SK-N-SH (cell line): Measurements from ENCODE around the gene LONRF3. TPM values are rescaled to one million over a fixed set of nuclear protein-coding genes. Genes with fewer than 3 reads are reported as not detected.

Experiments used
- CTCF ChIA-PET: fragments of 300-600, 350-600 bp; formaldehyde crosslinking; extraction: SDS; loops from one replicate; lab custom pipeline; 2021; lab: Yijun Ruan, JAX
- POLR2A ChIA-PET: fragments of 350-600 bp; sonication (Branson Sonifier 250); formaldehyde crosslinking; extraction: SDS; loops from one replicate; lab custom pipeline; 2020; ENCODE audit warnings: antibody characterized with exemption, inconsistent platforms; lab: Yijun Ruan, JAX
- DNase-seq: peaks from one replicate; pipeline ENCODE4 v3.0.0; 2012
- H2AFZ ChIP-seq: fragments of 200-600 bp; sonication (generic); 2 replicates; pipeline ENCODE4 v1.8.1; 2016; ENCODE audit warnings: antibody characterized with exemption, mild to moderate bottlenecking, low read depth
- H3F3A ChIP-seq: fragments of 200-600 bp; sonication (generic); replicated peaks from 2 replicates; pipeline ENCODE3; 2016; ENCODE audit warnings: antibody characterized with exemption, mild to moderate bottlenecking; ENCODE audit not compliant: insufficient read depth
- H3K27ac ChIP-seq, 2 experiments: fragments of 200-500 bp in 1 of 2; fragments of 200-600 bp in 1 of 2; sonication (Bioruptor generic) in 1 of 2; sonication (generic), shearing (Covaris generic) in 1 of 2; 2 replicates each; pipeline versions ENCODE4 v1.5.1 to v1.6.1; 2014 to 2016; ENCODE audit warnings: low read depth in 2 of 2, inconsistent platforms in 1 of 2, low read length in 1 of 2, mild to moderate bottlenecking in 1 of 2, mixed read lengths in 1 of 2
- H3K27me3 ChIP-seq: fragments of 200-600 bp; sonication (generic), shearing (Covaris generic); 2 replicates; pipeline ENCODE4 v1.6.1; 2016; ENCODE audit warnings: mixed run types; ENCODE audit not compliant: insufficient read depth
- H3K36me3 ChIP-seq, 2 experiments: fragments of 200-500 bp in 1 of 2; fragments of 200-600 bp in 1 of 2; sonication (Bioruptor generic) in 1 of 2; sonication (generic) in 1 of 2; replicated peaks in 1 of 2; 2 replicates each; pipeline versions ENCODE3 to v1.5.1; 2014 to 2016; ENCODE audit warnings: low read length in 1 of 2, mild to moderate bottlenecking in 1 of 2; ENCODE audit not compliant: insufficient read depth in 2 of 2, control insufficient read depth in 1 of 2
- H3K4me1 ChIP-seq, 2 experiments: fragments of 200-500 bp in 1 of 2; fragments of 200-600 bp in 1 of 2; sonication (Bioruptor generic) in 1 of 2; sonication (generic), shearing (Covaris generic) in 1 of 2; 2 replicates each; pipeline versions ENCODE4 v1.5.1 to v1.6.1; 2014 to 2016; ENCODE audit warnings: low read depth in 1 of 2, low read length in 1 of 2, mixed run types in 1 of 2; ENCODE audit not compliant: insufficient read depth in 2 of 2, control insufficient read depth in 1 of 2
- H3K4me2 ChIP-seq: fragments of 200-600 bp; sonication (generic), shearing (Covaris generic); 2 replicates; pipeline ENCODE4 v1.6.1; 2017; ENCODE audit warnings: mixed run types
- H3K4me3 ChIP-seq, 2 experiments: fragments of 200-500 bp in 1 of 2; fragments of 200-600 bp in 1 of 2; sonication (Bioruptor generic) in 1 of 2; sonication (generic), shearing (Covaris generic) in 1 of 2; 2 replicates each; pipeline versions ENCODE4 v1.5.1 to v1.8.1; 2014 to 2016; ENCODE audit warnings: low read depth in 2 of 2, inconsistent platforms in 1 of 2, low read length in 1 of 2, mild to moderate bottlenecking in 1 of 2, mixed read lengths in 1 of 2, moderate library complexity in 1 of 2
- H3K79me2 ChIP-seq: fragments of 200-600 bp; sonication (generic); 2 replicates; pipeline ENCODE4 v1.8.1; 2017; ENCODE audit warnings: mild to moderate bottlenecking; ENCODE audit not compliant: insufficient read depth
- H3K9ac ChIP-seq: fragments of 200-600 bp; sonication (generic); 2 replicates; pipeline ENCODE4 v1.6.1; 2017; ENCODE audit warnings: mixed run types
- H3K9me2 ChIP-seq: fragments of 200-600 bp; sonication (generic); 2 replicates; pipeline ENCODE4 v1.6.1; 2017; ENCODE audit warnings: mixed run types
- H3K9me3 ChIP-seq: fragments of 200-600 bp; sonication (generic); 2 replicates; pipeline ENCODE4 v1.6.1; 2017; ENCODE audit warnings: mixed run types, mild to moderate bottlenecking, moderate library complexity
- H4K20me1 ChIP-seq: fragments of 200-600 bp; sonication (generic); 2 replicates; pipeline ENCODE4 v1.6.1; 2017; ENCODE audit warnings: mild to moderate bottlenecking, mixed run types; ENCODE audit not compliant: insufficient read depth
- CHD2 ChIP-seq: fragments of 150-350 bp; IDR thresholded peaks from 2 replicates; pipeline ENCODE4 v1.6.1; 2018; ENCODE audit warnings: low read length; ENCODE audit not compliant: partially characterized antibody
- ELF1 ChIP-seq: IDR thresholded peaks from 2 replicates; pipeline ENCODE4 v1.4.0; 2012
- FOXM1 ChIP-seq: IDR thresholded peaks from 2 replicates; pipeline ENCODE4 v1.4.0; 2012; ENCODE audit warnings: low read depth, mild to moderate bottlenecking
- JUND ChIP-seq: IDR thresholded peaks from 2 replicates; pipeline ENCODE4 v1.4.0; 2012
- RAD21 ChIP-seq: IDR thresholded peaks from 2 replicates; pipeline ENCODE4 v1.6.1; 2012; ENCODE audit warnings: mild to moderate bottlenecking, low read length
- RCOR1 ChIP-seq: fragments of 150-350 bp; IDR thresholded peaks from 2 replicates; pipeline ENCODE4 v1.6.1; 2017; ENCODE audit warnings: antibody characterized with exemption, low read length
- RXRA ChIP-seq: IDR thresholded peaks from 2 replicates; pipeline ENCODE4 v1.4.0; 2012; ENCODE audit warnings: low read depth, mild to moderate bottlenecking, borderline replicate concordance
- SIN3A ChIP-seq: IDR thresholded peaks from 2 replicates; pipeline ENCODE4 v1.6.1; 2012; ENCODE audit warnings: low read depth, mild to moderate bottlenecking, low read length, moderate library complexity, borderline replicate concordance
- SMC3 ChIP-seq: IDR thresholded peaks from 2 replicates; pipeline ENCODE4 v1.6.1; 2012; ENCODE audit warnings: low read depth, low read length, improper control_type of control experiment
- TAF1 ChIP-seq: IDR thresholded peaks from 2 replicates; pipeline ENCODE4 v1.6.1; 2012; ENCODE audit warnings: low read depth, mild to moderate bottlenecking, low read length, moderate library complexity, borderline replicate concordance
- TEAD4 ChIP-seq: IDR thresholded peaks from 2 replicates; pipeline ENCODE4 v1.4.0; 2012; ENCODE audit warnings: mild to moderate bottlenecking, borderline replicate concordance; ENCODE audit not compliant: insufficient read depth
- WGBS: methylation state at CpG from one replicate; pipeline ENCODE4 v1.1.6; 2017; ENCODE audit warnings: low lambda C conversion rate; 5-methylcytosine and 5-hydroxymethylcytosine counted together
- polyA plus RNA-seq, 3 experiments: library from polyadenylated mRNA; depleted of rRNA; stranded (reverse); fragments of >200 nt; gene quantifications; 2 replicates each; pipeline ENCODE4 v1.2.3, GENCODE V29; 2012
- TF ChIP-seq, protein P1 (sequence below): fragments of 200-600 bp; sonication (generic); IDR thresholded peaks from 2 replicates; pipeline ENCODE4 v1.6.1; 2017; ENCODE audit warnings: antibody characterized with exemption, mild to moderate bottlenecking, moderate library complexity
- TF ChIP-seq, protein P2 (sequence below): fragments of 150-350 bp; IDR thresholded peaks from 2 replicates; pipeline ENCODE4 v1.6.1; 2016; ENCODE audit warnings: mild to moderate bottlenecking, low read depth, low read length
- TF ChIP-seq, protein P3 (sequence below): IDR thresholded peaks from 2 replicates; pipeline ENCODE4; 2012
- TF ChIP-seq, protein P4 (sequence below): fragments of 150-350 bp; IDR thresholded peaks from 2 replicates; pipeline ENCODE4 v1.6.1; 2017; ENCODE audit warnings: antibody characterized with exemption, low read length, low read depth, borderline replicate concordance

LONRF3 gene
- polyA plus RNA-seq, 1 of the 3 experiments (the other 2 are of a cell fraction): 0.07 TPM

DNA sequence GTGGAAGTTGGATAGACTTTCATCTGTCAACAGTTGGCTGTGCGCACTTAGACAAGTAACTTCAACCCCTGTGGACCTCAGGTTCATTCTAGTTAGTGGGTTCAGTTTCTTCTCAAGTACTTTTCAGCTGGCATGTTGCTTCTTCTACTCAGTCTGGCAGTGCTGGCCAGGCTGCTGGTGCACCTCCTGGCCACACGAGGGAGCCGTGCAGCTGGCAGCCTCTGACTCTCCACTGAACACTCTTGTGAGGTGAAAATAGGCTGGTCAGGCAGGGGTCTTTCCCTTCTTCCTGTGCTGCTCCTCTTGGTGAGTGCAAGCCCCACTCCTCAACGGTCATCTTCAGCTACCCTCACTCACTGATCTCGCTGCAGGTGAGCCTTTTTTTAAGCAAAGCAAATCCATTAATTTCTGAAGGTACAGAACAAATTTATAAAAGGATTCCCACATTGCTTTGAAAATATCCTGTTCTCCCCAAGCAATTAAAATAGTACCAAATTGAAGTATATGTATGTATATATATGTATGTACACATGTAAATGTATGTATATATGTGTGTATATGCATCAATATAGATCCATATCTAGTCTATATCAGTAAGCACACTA lies 30.6 kb downstream of the LONRF3 start:
- no peak overlapping the region for H3K9ac ChIP-seq
- H3K4me2 ChIP-seq: no peak overlapping the region
- H3K4me1 ChIP-seq: no peaks in the 10 kb centered on the region
- H3K79me2 ChIP-seq: no peaks in the 10 kb centered on the region
- CTCF ChIA-PET: interaction anchor here (0.5 to 2.1 kb wide), 18 partner anchors 9 to 188 kb away, joined by 3 to 23 read pairs (median 4); no protein-coding TSS in a partner anchor
- TF ChIP-seq, protein P1, sequence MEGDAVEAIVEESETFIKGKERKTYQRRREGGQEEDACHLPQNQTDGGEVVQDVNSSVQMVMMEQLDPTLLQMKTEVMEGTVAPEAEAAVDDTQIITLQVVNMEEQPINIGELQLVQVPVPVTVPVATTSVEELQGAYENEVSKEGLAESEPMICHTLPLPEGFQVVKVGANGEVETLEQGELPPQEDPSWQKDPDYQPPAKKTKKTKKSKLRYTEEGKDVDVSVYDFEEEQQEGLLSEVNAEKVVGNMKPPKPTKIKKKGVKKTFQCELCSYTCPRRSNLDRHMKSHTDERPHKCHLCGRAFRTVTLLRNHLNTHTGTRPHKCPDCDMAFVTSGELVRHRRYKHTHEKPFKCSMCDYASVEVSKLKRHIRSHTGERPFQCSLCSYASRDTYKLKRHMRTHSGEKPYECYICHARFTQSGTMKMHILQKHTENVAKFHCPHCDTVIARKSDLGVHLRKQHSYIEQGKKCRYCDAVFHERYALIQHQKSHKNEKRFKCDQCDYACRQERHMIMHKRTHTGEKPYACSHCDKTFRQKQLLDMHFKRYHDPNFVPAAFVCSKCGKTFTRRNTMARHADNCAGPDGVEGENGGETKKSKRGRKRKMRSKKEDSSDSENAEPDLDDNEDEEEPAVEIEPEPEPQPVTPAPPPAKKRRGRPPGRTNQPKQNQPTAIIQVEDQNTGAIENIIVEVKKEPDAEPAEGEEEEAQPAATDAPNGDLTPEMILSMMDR: peak; percentile 92
- TF ChIP-seq, protein P2, sequence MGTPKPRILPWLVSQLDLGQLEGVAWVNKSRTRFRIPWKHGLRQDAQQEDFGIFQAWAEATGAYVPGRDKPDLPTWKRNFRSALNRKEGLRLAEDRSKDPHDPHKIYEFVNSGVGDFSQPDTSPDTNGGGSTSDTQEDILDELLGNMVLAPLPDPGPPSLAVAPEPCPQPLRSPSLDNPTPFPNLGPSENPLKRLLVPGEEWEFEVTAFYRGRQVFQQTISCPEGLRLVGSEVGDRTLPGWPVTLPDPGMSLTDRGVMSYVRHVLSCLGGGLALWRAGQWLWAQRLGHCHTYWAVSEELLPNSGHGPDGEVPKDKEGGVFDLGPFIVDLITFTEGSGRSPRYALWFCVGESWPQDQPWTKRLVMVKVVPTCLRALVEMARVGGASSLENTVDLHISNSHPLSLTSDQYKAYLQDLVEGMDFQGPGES: no peak
- TF ChIP-seq TEAD4 (no peak), SMC3 (peak; percentile 77), RAD21 (peak; percentile 62)
- TF ChIP-seq, protein P3, sequence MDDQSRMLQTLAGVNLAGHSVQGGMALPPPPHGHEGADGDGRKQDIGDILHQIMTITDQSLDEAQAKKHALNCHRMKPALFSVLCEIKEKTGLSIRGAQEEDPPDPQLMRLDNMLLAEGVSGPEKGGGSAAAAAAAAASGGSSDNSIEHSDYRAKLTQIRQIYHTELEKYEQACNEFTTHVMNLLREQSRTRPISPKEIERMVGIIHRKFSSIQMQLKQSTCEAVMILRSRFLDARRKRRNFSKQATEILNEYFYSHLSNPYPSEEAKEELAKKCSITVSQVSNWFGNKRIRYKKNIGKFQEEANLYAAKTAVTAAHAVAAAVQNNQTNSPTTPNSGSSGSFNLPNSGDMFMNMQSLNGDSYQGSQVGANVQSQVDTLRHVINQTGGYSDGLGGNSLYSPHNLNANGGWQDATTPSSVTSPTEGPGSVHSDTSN: no peak
- no peak overlapping the region for H3K27ac ChIP-seq
- no peaks in the 10 kb centered on the region for H3K36me3 ChIP-seq
- peaks cover 25% of the 10 kb centered on the region; the same call in 1 of the 2 replicates for H3K27me3 ChIP-seq
- DNase-seq: peak; percentile 59
- no peaks in the 10 kb centered on the region for H3K9me2 ChIP-seq
- H3K4me3 ChIP-seq: no peak overlapping the region; a peak in 1 of 4 replicates
- H3F3A ChIP-seq: no peaks in the 10 kb centered on the region
- no peak overlapping the region for H2AFZ ChIP-seq
- 2% methylated on average over 5 of the region's 5 CpGs for WGBS
- POLR2A ChIA-PET: no interaction called here
- no peaks in the 10 kb centered on the region for H3K9me3 ChIP-seq
- no peaks in the 10 kb centered on the region for H4K20me1 ChIP-seq

DNA sequence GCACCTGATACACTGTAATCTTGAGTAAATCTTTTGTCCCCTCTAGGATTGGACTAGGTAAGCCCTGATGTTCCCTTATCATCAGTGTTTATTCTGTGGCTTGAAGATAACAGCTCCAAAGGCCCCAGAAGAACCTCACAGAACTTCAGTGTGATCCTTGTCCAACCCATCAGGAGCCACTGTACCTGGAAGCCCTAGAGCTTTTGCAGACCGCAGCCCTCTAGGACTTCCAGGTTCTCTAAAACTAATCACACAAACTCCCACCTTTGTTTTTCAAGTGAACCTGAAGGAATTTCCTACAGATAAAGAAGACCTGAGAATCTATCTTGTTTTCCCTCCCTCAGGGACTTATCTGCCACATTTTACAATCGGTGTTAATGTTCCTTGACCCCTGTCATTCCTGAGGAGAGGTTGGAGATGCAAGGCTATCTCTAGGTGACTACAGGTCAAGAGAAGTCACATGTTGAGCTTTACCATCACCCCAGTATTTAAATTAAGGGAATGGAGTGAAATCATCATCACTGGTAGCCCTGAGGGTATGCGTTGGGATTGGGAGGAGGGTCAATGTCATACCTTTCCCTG lies 32.9 kb downstream of the LONRF3 start:
- Histone ChIP-seq H4K20me1 (no peaks in the 10 kb centered on the region), H3K27me3 (peaks cover 10% of the 10 kb centered on the region; the same call in 1 of the 2 replicates), H2AFZ (no peak overlapping the region), H3K36me3 (no peaks in the 10 kb centered on the region), H3F3A (no peaks in the 10 kb centered on the region), H3K79me2 (no peaks in the 10 kb centered on the region), H3K4me3 (no peak overlapping the region), H3K9me2 (no peaks in the 10 kb centered on the region), H3K4me2 (no peak overlapping the region), H3K4me1 (no peaks in the 10 kb centered on the region), H3K9me3 (no peaks in the 10 kb centered on the region), H3K9ac (no peak overlapping the region), H3K27ac (no peak overlapping the region)
- 61% methylated on average over 3 of the region's 3 CpGs for WGBS
- POLR2A ChIA-PET: no interaction called here
- CTCF ChIA-PET: interaction anchor here (0.7 to 3.4 kb wide), 2 partner anchors 16 to 160 kb away, joined by 5 to 11 read pairs; no protein-coding TSS in a partner anchor
- DNase-seq: no peak
- TF ChIP-seq SMC3 (no peak), TAF1 (no peak), ELF1 (no peak), JUND (no peak), FOXM1 (no peak), RXRA (no peak), RCOR1 (no peak), CHD2 (no peak), SIN3A (no peak)
- TF ChIP-seq, protein P3: no peak
- TF ChIP-seq, protein P4, sequence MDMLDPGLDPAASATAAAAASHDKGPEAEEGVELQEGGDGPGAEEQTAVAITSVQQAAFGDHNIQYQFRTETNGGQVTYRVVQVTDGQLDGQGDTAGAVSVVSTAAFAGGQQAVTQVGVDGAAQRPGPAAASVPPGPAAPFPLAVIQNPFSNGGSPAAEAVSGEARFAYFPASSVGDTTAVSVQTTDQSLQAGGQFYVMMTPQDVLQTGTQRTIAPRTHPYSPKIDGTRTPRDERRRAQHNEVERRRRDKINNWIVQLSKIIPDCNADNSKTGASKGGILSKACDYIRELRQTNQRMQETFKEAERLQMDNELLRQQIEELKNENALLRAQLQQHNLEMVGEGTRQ: no peak
- TF ChIP-seq, protein P1: no peak
